ENCODE results near the gene TDRD7. TPM values are rescaled to one million over a fixed set of nuclear protein-coding genes. Genes with fewer than 3 reads are reported as not detected.
A peak's percentile ranks its signal among the peaks of the same experiment; 100 is the strongest.

The TDRD7 gene
- total RNA-seq, 1 experiment from 2014 or later = 22.0 TPM

- no peaks in the 10 kb centered on the region for H3K9me3 Mint-ChIP-seq (ENCODE audit: unreplicated experiment)
- H3K27me3 Mint-ChIP-seq (ENCODE audit: insufficient read depth, unreplicated experiment) = no peaks in the 10 kb centered on the region
- peak; percentile 53 to 57 for DNase-seq
- no peaks in the 10 kb centered on the region for H3K27me3 ChIP-seq (replicated peaks; ENCODE audit: control insufficient read depth, insufficient read depth, low read length)
- CTCF ChIA-PET = no interaction called here
- H3K27ac Mint-ChIP-seq (ENCODE audit: unreplicated experiment) = peak overlapping the region; percentile 89
- H3K4me1 ChIP-seq = peaks cover 79% of the 10 kb centered on the region
- H3K36me3 ChIP-seq (ENCODE audit: control insufficient read depth, insufficient read depth, low read length) = no peaks in the 10 kb centered on the region
- TF ChIP-seq CTCF (IDR thresholded peaks at IDR 0.05; ENCODE audit: insufficient read depth in 1 of 2, low read depth in 1 of 2, low read length in 1 of 2, severe bottlenecking in 1 of 2, unreplicated experiment in 1 of 2) = no peak
- no peak overlapping the region for H3K4me3 Mint-ChIP-seq (ENCODE audit: unreplicated experiment)
- no TSS peak for BruUV-seq (replicated peaks)
- H3K9me3 ChIP-seq = no peaks in the 10 kb centered on the region
- H3K36me3 Mint-ChIP-seq (ENCODE audit: insufficient read depth, unreplicated experiment) = no peaks in the 10 kb centered on the region
- POLR2A ChIA-PET = no interaction called here
- H3K4me1 Mint-ChIP-seq (ENCODE audit: low read depth, unreplicated experiment) = peaks cover 67% of the 10 kb centered on the region
- H3K4me3 ChIP-seq (ENCODE audit: low read depth, low read length) = no peak overlapping the region
- intact Hi-C loops (cut with micrococcal nuclease; ENCODE audit: unreplicated experiment) = loop anchor here (1.0 to 10.0 kb wide), 3 partner anchors 22 to 213 kb away; no protein-coding TSS in a partner anchor
Observed at GRCh38 chr9:97384406-97385262, 27.3 kb upstream of the TDRD7 start.

GRCh38 chr9:97385626-97386264 is 26.2 kb upstream of the TDRD7 start:
- TF ChIP-seq CTCF (IDR thresholded peaks at IDR 0.05; ENCODE audit: insufficient read depth in 1 of 2, low read depth in 1 of 2, low read length in 1 of 2, severe bottlenecking in 1 of 2, unreplicated experiment in 1 of 2) = no peak
- Mint-ChIP-seq H3K4me1 (ENCODE audit: low read depth, unreplicated experiment) (peaks cover 61% of the 10 kb centered on the region), H3K36me3 (ENCODE audit: insufficient read depth, unreplicated experiment) (no peaks in the 10 kb centered on the region), H3K4me3 (ENCODE audit: unreplicated experiment) (no peak overlapping the region), H3K27me3 (ENCODE audit: insufficient read depth, unreplicated experiment) (no peaks in the 10 kb centered on the region), H3K9me3 (ENCODE audit: unreplicated experiment) (no peaks in the 10 kb centered on the region), H3K27ac (ENCODE audit: unreplicated experiment) (peak overlapping the region; percentile 89)
- ChIA-PET POLR2A (interaction anchor here (0.5 to 0.7 kb wide), 2 partner anchors 26 to 28 kb away, joined by 3 to 5 read pairs; no protein-coding TSS in a partner anchor), CTCF (interaction anchor here (0.7 to 2.1 kb wide), 5 partner anchors 13 to 230 kb away, joined by 3 to 11 read pairs (median 7); no protein-coding TSS in a partner anchor)
- no peak overlapping the region for H3K4me3 ChIP-seq (ENCODE audit: low read depth, low read length)
- BruUV-seq (replicated peaks) = no TSS peak
- no peaks in the 10 kb centered on the region for H3K27me3 ChIP-seq (replicated peaks; ENCODE audit: control insufficient read depth, insufficient read depth, low read length)
- DNase-seq = no peak
- peaks cover 79% of the 10 kb centered on the region for H3K4me1 ChIP-seq
- H3K36me3 ChIP-seq (ENCODE audit: control insufficient read depth, insufficient read depth, low read length) = no peaks in the 10 kb centered on the region
- intact Hi-C loops (cut with micrococcal nuclease; ENCODE audit: unreplicated experiment) = loop anchor here (5.0 to 10.0 kb wide), 2 partner anchors 151 to 212 kb away; no protein-coding TSS in a partner anchor
- no peaks in the 10 kb centered on the region; the same call in 1 of the 2 replicates for H3K9me3 ChIP-seq

- intact Hi-C loops (cut with micrococcal nuclease; ENCODE audit: unreplicated experiment) = loop anchor here (5.0 to 10.0 kb wide), 2 partner anchors 151 to 211 kb away; no protein-coding TSS in a partner anchor
- Mint-ChIP-seq H3K36me3 (ENCODE audit: insufficient read depth, unreplicated experiment) (peaks cover 2% of the 10 kb centered on the region), H3K9me3 (ENCODE audit: unreplicated experiment) (no peaks in the 10 kb centered on the region), H3K4me3 (ENCODE audit: unreplicated experiment) (peak overlapping the region; percentile 11), H3K4me1 (ENCODE audit: low read depth, unreplicated experiment) (peaks cover 58% of the 10 kb centered on the region), H3K27ac (ENCODE audit: unreplicated experiment) (peak overlapping the region; percentile 89), H3K27me3 (ENCODE audit: insufficient read depth, unreplicated experiment) (no peaks in the 10 kb centered on the region)
- BruUV-seq (replicated peaks) = no TSS peak
- no peaks in the 10 kb centered on the region for H3K36me3 ChIP-seq (ENCODE audit: control insufficient read depth, insufficient read depth, low read length)
- no peak overlapping the region for H3K4me3 ChIP-seq (ENCODE audit: low read depth, low read length)
- DNase-seq = peak; percentile 36 to 73
- no peaks in the 10 kb centered on the region for H3K27me3 ChIP-seq (replicated peaks; ENCODE audit: control insufficient read depth, insufficient read depth, low read length)
- H3K9me3 ChIP-seq = no peaks in the 10 kb centered on the region; the same call in 1 of the 2 replicates
- ChIA-PET POLR2A (interaction anchor here (0.5 to 0.7 kb wide), 4 partner anchors 26 to 247 kb away, joined by 3 to 5 read pairs (median 4); partner anchors contain the start of gene TSTD2), CTCF (interaction anchor here (0.7 to 2.1 kb wide), 6 partner anchors 14 to 229 kb away, joined by 3 to 11 read pairs (median 6); no protein-coding TSS in a partner anchor)
- peaks cover 76% of the 10 kb centered on the region for H3K4me1 ChIP-seq
- TF ChIP-seq CTCF (IDR thresholded peaks at IDR 0.05; ENCODE audit: insufficient read depth in 1 of 2, low read depth in 1 of 2, low read length in 1 of 2, severe bottlenecking in 1 of 2, unreplicated experiment in 1 of 2) = no peak
Observed at GRCh38 chr9:97386265-97386633, 25.6 kb upstream of the TDRD7 start.
